Measurements from ENCODE around the gene VWCE. TPM values are rescaled to one million over a fixed set of nuclear protein-coding genes. Genes with fewer than 3 reads are reported as not detected.

The VWCE gene
- total RNA-seq (0.94 TPM), polyA plus RNA-seq (not detected)

DNA sequence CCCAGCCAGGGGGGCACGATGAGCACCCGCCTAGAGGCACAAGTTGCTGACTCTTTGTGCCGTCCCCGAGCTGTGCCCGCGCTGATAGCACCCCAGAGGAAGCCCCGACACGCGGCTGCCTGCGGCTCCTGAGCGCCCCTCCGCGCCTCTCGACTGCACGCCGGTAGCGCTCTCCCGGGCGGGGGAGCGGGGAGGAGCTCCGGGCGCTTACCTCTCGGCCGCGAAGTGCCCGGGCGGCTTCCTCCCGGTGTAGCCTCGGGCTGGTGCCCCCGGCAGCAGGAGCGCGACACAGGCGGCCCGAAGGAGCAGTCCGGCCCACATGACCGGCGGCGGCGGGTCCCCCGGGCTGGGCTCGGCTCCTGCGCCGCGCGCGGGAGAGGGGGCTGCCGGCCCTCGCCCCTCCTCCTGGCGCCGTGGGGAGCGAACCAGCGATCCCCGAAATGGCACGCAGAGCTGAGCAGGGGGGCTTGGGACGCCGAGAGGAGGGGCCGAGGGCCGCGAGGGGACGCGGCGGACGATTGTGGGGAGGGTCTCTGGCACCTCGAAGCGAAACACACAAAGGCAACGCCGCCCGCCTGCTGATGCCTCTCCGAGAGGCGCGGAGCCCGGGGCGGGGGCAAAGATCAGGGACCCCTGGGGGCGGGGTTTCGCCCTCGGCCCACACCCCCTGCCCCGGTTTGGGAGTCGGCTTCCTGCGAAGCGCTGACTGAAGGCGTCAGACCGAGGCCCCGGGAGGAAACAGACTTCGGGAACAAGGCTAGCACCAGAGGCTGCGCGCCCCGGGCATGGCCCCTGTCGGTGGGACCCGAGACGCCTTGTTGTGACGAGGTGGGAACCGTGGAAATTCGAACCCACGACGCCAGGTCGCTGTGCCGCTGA, at the start of gene VWCE:
TSS of gene VWCE (minus strand) at position 600 of the 879 bp plus-strand sequence. CDS start at position 321, 279 bp downstream.
- H3K9me3 Mint-ChIP-seq: peaks cover 0 to 1% (median 0%) of the 10 kb centered on the region in 7 donors
- Histone ChIP-seq H3K27ac (ENCODE audit: insufficient read depth, low read length, poor library complexity, severe bottlenecking) (no peak within 1 kb of the TSS), H3K36me3 (ENCODE audit: control insufficient read depth, insufficient read depth, low read length) (peaks cover 16% of the 10 kb centered on the region), H3K4me1 (ENCODE audit: control insufficient read depth, insufficient read depth, low read length, poor library complexity, severe bottlenecking) (peaks cover 23% of the 10 kb centered on the region), H3K9me3 (ENCODE audit: control insufficient read depth in 2 of 2, low read length in 2 of 2) (no peaks in the 10 kb centered on the region), H3K4me3 (ENCODE audit: low read depth, low read length) (no peak within 1 kb of the TSS), H3K27me3 (ENCODE audit: control insufficient read depth, insufficient read depth, low read length) (no peaks in the 10 kb centered on the region)
- peak; percentile 81 to 86 for ATAC-seq (ENCODE audit: low read depth in 2 of 2)
- H3K27me3 Mint-ChIP-seq: peaks cover 46% of the 10 kb centered on the region
- peaks cover 0 to 20% (median 12%) of the 10 kb centered on the region in 4 donors for H3K4me1 Mint-ChIP-seq
- peak; percentile 10 to 84 (median 54) for DNase-seq
- peak within 1 kb of the TSS; percentile 47 to 81 (median 65) for H3K4me3 Mint-ChIP-seq
- H3K36me3 Mint-ChIP-seq: peaks cover 18% of the 10 kb centered on the region
- H3K27ac Mint-ChIP-seq: no peak within 1 kb of the TSS

- Histone ChIP-seq H3K27me3 (ENCODE audit: control insufficient read depth, insufficient read depth, low read length) (no peaks in the 10 kb centered on the region), H3K27ac (ENCODE audit: insufficient read depth, low read length, poor library complexity, severe bottlenecking) (no peak overlapping the region), H3K4me3 (ENCODE audit: low read depth, low read length) (no peak overlapping the region), H3K4me1 (ENCODE audit: control insufficient read depth, insufficient read depth, low read length, poor library complexity, severe bottlenecking) (no peaks in the 10 kb centered on the region), H3K36me3 (ENCODE audit: control insufficient read depth, insufficient read depth, low read length) (peaks cover 14% of the 10 kb centered on the region), H3K9me3 (ENCODE audit: control insufficient read depth in 2 of 2, low read length in 2 of 2) (no peaks in the 10 kb centered on the region)
- peaks cover 0 to 2% (median 0%) of the 10 kb centered on the region in 4 donors for H3K4me1 Mint-ChIP-seq
- no peaks in the 10 kb centered on the region for H3K27me3 Mint-ChIP-seq
- H3K4me3 Mint-ChIP-seq: no peak overlapping the region
- no peak for DNase-seq
- H3K9me3 Mint-ChIP-seq: no peaks in the 10 kb centered on the region
- peak overlapping the region in 1 of 3 donors; percentile 69 for H3K27ac Mint-ChIP-seq
- no peak for ATAC-seq (ENCODE audit: low read depth in 2 of 2)
- peaks cover 17% of the 10 kb centered on the region for H3K36me3 Mint-ChIP-seq
These were observed 49.0 kb upstream of the VWCE start for GRCh38 chr11:61343792-61344745.

DNA sequence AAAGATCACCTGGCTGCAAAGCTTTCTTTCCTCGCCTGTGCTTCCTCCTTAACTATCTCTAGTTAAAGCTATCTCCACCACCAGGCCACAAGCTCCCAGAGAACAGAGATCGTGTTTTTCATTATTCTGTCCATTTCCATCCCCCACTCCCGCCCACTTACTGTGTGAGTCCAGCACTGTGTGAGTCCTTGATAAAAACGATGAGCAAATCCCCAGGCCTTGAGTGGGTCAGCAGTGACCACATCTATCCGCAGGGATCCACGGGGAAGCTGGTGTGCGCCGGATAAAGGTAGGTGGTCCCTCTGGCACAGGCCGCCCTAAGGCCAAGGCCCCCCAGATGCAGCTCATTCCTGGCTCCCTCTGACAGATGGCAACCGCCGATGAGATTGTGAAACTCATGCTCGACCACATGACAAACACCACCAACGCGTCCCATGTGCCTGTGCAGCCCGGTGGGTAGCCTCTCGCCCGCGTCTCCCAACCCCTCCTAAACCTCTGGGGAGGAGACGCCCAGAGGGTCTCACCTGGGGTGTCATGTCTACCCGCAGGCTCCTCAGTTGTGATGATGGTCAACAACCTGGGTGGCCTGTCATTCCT, 47.2 kb upstream of the VWCE start:
- H3K27me3 Mint-ChIP-seq: no peaks in the 10 kb centered on the region
- no peak overlapping the region for H3K4me3 Mint-ChIP-seq
- Histone ChIP-seq H3K27ac (ENCODE audit: insufficient read depth, low read length, poor library complexity, severe bottlenecking) (no peak overlapping the region), H3K36me3 (ENCODE audit: control insufficient read depth, insufficient read depth, low read length) (peaks cover 4% of the 10 kb centered on the region), H3K27me3 (ENCODE audit: control insufficient read depth, insufficient read depth, low read length) (no peaks in the 10 kb centered on the region), H3K4me3 (ENCODE audit: low read depth, low read length) (no peak overlapping the region), H3K9me3 (ENCODE audit: control insufficient read depth in 2 of 2, low read length in 2 of 2) (no peaks in the 10 kb centered on the region), H3K4me1 (ENCODE audit: control insufficient read depth, insufficient read depth, low read length, poor library complexity, severe bottlenecking) (no peaks in the 10 kb centered on the region)
- H3K9me3 Mint-ChIP-seq: no peaks in the 10 kb centered on the region
- H3K36me3 Mint-ChIP-seq: peaks cover 20% of the 10 kb centered on the region
- no peak for ATAC-seq (ENCODE audit: low read depth in 2 of 2)
- no peak overlapping the region for H3K27ac Mint-ChIP-seq
- H3K4me1 Mint-ChIP-seq: peaks cover 0 to 2% (median 0%) of the 10 kb centered on the region in 4 donors
- DNase-seq: no peak

DNA sequence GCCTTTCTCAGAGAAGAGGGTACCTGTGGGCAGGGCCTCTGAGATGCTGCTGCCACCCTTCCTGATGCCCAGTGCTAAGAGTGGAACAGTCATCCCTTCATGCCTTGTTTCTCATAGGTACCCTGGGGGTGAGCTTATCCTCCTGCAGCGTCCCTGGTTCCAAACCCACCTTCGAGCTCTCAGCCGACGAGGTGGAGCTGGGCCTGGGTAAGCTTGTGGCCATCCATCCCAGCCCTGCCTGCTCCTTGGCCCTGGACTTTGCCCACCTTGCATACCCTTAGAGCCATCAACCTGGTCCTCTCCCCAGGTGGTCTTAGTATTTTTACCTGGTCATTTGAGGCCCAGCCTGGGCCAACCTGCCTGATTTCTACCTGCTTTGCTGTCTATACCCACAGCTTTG, 46.6 kb upstream of the VWCE start:
- H3K9me3 Mint-ChIP-seq: no peaks in the 10 kb centered on the region
- H3K27me3 ChIP-seq (ENCODE audit: control insufficient read depth, insufficient read depth, low read length): no peaks in the 10 kb centered on the region

GRCh38 chr11:61340979-61341378, 45.9 kb upstream of the VWCE start:
- ATAC-seq (ENCODE audit: low read depth in 2 of 2): no peak
- peaks cover 4% of the 10 kb centered on the region for H3K36me3 ChIP-seq (ENCODE audit: control insufficient read depth, insufficient read depth, low read length)
- no peaks in the 10 kb centered on the region for H3K9me3 Mint-ChIP-seq
- no peak overlapping the region for H3K4me3 Mint-ChIP-seq
- no peak overlapping the region for H3K27ac Mint-ChIP-seq
- H3K27me3 ChIP-seq (ENCODE audit: control insufficient read depth, insufficient read depth, low read length): no peaks in the 10 kb centered on the region
- H3K4me1 Mint-ChIP-seq: peaks cover 0 to 9% (median 3%) of the 10 kb centered on the region in 4 donors
- no peak for DNase-seq
- peaks cover 2% of the 10 kb centered on the region for H3K4me1 ChIP-seq (ENCODE audit: control insufficient read depth, insufficient read depth, low read length, poor library complexity, severe bottlenecking)
- H3K27ac ChIP-seq (ENCODE audit: insufficient read depth, low read length, poor library complexity, severe bottlenecking): no peak overlapping the region
- H3K36me3 Mint-ChIP-seq: peaks cover 20% of the 10 kb centered on the region
- H3K27me3 Mint-ChIP-seq: no peaks in the 10 kb centered on the region
- H3K4me3 ChIP-seq (ENCODE audit: low read depth, low read length): no peak overlapping the region
- H3K9me3 ChIP-seq (ENCODE audit: control insufficient read depth in 2 of 2, low read length in 2 of 2): no peaks in the 10 kb centered on the region

More for the DNA sequence above, 46.6 kb upstream of the VWCE start:
- no peak overlapping the region for H3K27ac Mint-ChIP-seq
- H3K4me3 Mint-ChIP-seq: no peak overlapping the region
- H3K36me3 Mint-ChIP-seq: peaks cover 20% of the 10 kb centered on the region
- no peaks in the 10 kb centered on the region for H3K27me3 Mint-ChIP-seq
- ATAC-seq (ENCODE audit: low read depth in 2 of 2) (no peak), DNase-seq (no peak)
- Histone ChIP-seq H3K36me3 (ENCODE audit: control insufficient read depth, insufficient read depth, low read length) (peaks cover 4% of the 10 kb centered on the region), H3K4me3 (ENCODE audit: low read depth, low read length) (no peak overlapping the region), H3K27ac (ENCODE audit: insufficient read depth, low read length, poor library complexity, severe bottlenecking) (no peak overlapping the region), H3K9me3 (ENCODE audit: control insufficient read depth in 2 of 2, low read length in 2 of 2) (no peaks in the 10 kb centered on the region), H3K4me1 (ENCODE audit: control insufficient read depth, insufficient read depth, low read length, poor library complexity, severe bottlenecking) (no peaks in the 10 kb centered on the region)
- H3K4me1 Mint-ChIP-seq: peaks cover 0 to 3% (median under 1%) of the 10 kb centered on the region in 4 donors

- no peak overlapping the region for H3K27ac ChIP-seq (ENCODE audit: insufficient read depth, low read length, poor library complexity, severe bottlenecking)
- Mint-ChIP-seq H3K9me3 (no peaks in the 10 kb centered on the region), H3K27ac (no peak overlapping the region), H3K4me3 (no peak overlapping the region), H3K27me3 (no peaks in the 10 kb centered on the region), H3K4me1 (peaks cover 0 to 18% (median 5%) of the 10 kb centered on the region in 4 donors), H3K36me3 (peaks cover 20% of the 10 kb centered on the region)
- H3K4me3 ChIP-seq (ENCODE audit: low read depth, low read length): no peak overlapping the region
- no peak for ATAC-seq (ENCODE audit: low read depth in 2 of 2)
- H3K4me1 ChIP-seq (ENCODE audit: control insufficient read depth, insufficient read depth, low read length, poor library complexity, severe bottlenecking): peaks cover 3% of the 10 kb centered on the region
- no peak for DNase-seq
- H3K36me3 ChIP-seq (ENCODE audit: control insufficient read depth, insufficient read depth, low read length): peaks cover 4% of the 10 kb centered on the region
- H3K9me3 ChIP-seq (ENCODE audit: control insufficient read depth in 2 of 2, low read length in 2 of 2): no peaks in the 10 kb centered on the region
- no peaks in the 10 kb centered on the region for H3K27me3 ChIP-seq (ENCODE audit: control insufficient read depth, insufficient read depth, low read length)
These were observed 44.4 kb upstream of the VWCE start for GRCh38 chr11:61339490-61339878.

GRCh38 chr11:61338783-61339489, 43.8 kb upstream of the VWCE start:
- no peak for DNase-seq
- Histone ChIP-seq H3K9me3 (ENCODE audit: control insufficient read depth in 2 of 2, low read length in 2 of 2) (no peaks in the 10 kb centered on the region), H3K36me3 (ENCODE audit: control insufficient read depth, insufficient read depth, low read length) (peaks cover 4% of the 10 kb centered on the region), H3K27ac (ENCODE audit: insufficient read depth, low read length, poor library complexity, severe bottlenecking) (no peak overlapping the region), H3K4me3 (ENCODE audit: low read depth, low read length) (no peak overlapping the region), H3K4me1 (ENCODE audit: control insufficient read depth, insufficient read depth, low read length, poor library complexity, severe bottlenecking) (peaks cover 4% of the 10 kb centered on the region), H3K27me3 (ENCODE audit: control insufficient read depth, insufficient read depth, low read length) (no peaks in the 10 kb centered on the region)
- no peaks in the 10 kb centered on the region for H3K9me3 Mint-ChIP-seq
- peaks cover 20% of the 10 kb centered on the region for H3K36me3 Mint-ChIP-seq
- ATAC-seq (ENCODE audit: low read depth in 2 of 2): no peak
- H3K4me1 Mint-ChIP-seq: peaks cover 0 to 24% (median 8%) of the 10 kb centered on the region in 4 donors
- H3K27me3 Mint-ChIP-seq: no peaks in the 10 kb centered on the region
- H3K4me3 Mint-ChIP-seq: no peak overlapping the region
- no peak overlapping the region for H3K27ac Mint-ChIP-seq
